Endothelial cell of umbilical vein (primary cell): ENCODE data around the gene F3. TPM values are rescaled to one million over a fixed set of nuclear protein-coding genes. Genes with fewer than 3 reads are reported as not detected.

ENCODE experiments used
- BruUV-seq: library from RNA; stranded (reverse); fragments of 400-500 nt; replicated peaks from 2 replicates; lab custom pipeline; 2021; lab: Mats Ljungman, UMichigan
- CTCF ChIA-PET: fragments of 300-600, 350-600 bp; sonication (Branson Sonifier 250); formaldehyde crosslinking; loops from one replicate; lab custom pipeline; 2021; ENCODE audit warnings: antibody characterized with exemption, inconsistent platforms; lab: Charles Lee
- POLR2A ChIA-PET: fragments of 300-600, 350-600 bp; sonication (Branson Sonifier 250); formaldehyde crosslinking; loops from one replicate; lab custom pipeline; 2021; ENCODE audit warnings: antibody characterized with exemption, inconsistent platforms; lab: Charles Lee
- DNase-seq: peaks from one replicate; pipeline ENCODE4 v3.0.0-alpha.2; 2011; ENCODE audit warnings: low read depth, low spot score
- FAIRE-seq: peaks from 2 replicates; lab custom pipeline; 2011; peaks lifted over from hg19 to GRCh38; lab: Jason Lieb, UNC
- H2AFZ ChIP-seq: 2 replicates; pipeline ENCODE4 v1.6.0; 2012; ENCODE audit warnings: low read depth, low read length, control low read depth, inconsistent platforms
- H3K27ac ChIP-seq: 2 replicates; pipeline ENCODE4 v1.5.1; 2011; ENCODE audit warnings: low read depth, mild to moderate bottlenecking, control low read depth, low read length, moderate library complexity; ENCODE audit not compliant: insufficient read depth
- H3K27me3 ChIP-seq, 2 experiments: 2 replicates each; pipeline versions ENCODE4 v1.6.0 to v1.6.1; 2011; ENCODE audit warnings: low read length in 2 of 2, mixed read lengths in 1 of 2; ENCODE audit not compliant: control insufficient read depth in 2 of 2, insufficient read depth in 2 of 2
- H3K36me3 ChIP-seq, 2 experiments: 2 replicates in 1 of 2; 3 replicates in 1 of 2; pipeline ENCODE4 v1.5.1; 2011; ENCODE audit warnings: low read length in 2 of 2, mild to moderate bottlenecking in 1 of 2, moderate library complexity in 1 of 2; ENCODE audit not compliant: control insufficient read depth in 2 of 2, insufficient read depth in 2 of 2; ENCODE audit errors: extremely low read depth in 1 of 2
- H3K4me1 ChIP-seq: 3 replicates; pipeline ENCODE4 v1.5.1; 2011; ENCODE audit warnings: mild to moderate bottlenecking, low read length; ENCODE audit not compliant: control insufficient read depth, insufficient read depth; ENCODE audit errors: extremely low read depth
- H3K4me2 ChIP-seq: 2 replicates; pipeline ENCODE4 v1.6.1; 2011; ENCODE audit warnings: low read length, control low read depth, mixed read lengths; ENCODE audit not compliant: insufficient read depth
- H3K4me3 ChIP-seq, 3 experiments: fragments of 200-600 bp in 1 of 3; sonication (generic), shearing (Covaris generic) in 1 of 3; replicated peaks in 1 of 3; 2 replicates each; pipeline ENCODE4 v1.5.1; 2011 to 2016; ENCODE audit warnings: control low read depth in 3 of 3, low read length in 3 of 3, mild to moderate bottlenecking in 2 of 3, inconsistent platforms in 1 of 3, low read depth in 1 of 3, moderate library complexity in 1 of 3; ENCODE audit not compliant: insufficient read depth in 1 of 3
- H3K79me2 ChIP-seq: 2 replicates; pipeline ENCODE4 v1.6.0; 2012; ENCODE audit warnings: low read length, inconsistent platforms; ENCODE audit not compliant: control insufficient read depth, insufficient read depth
- H3K9ac ChIP-seq: replicated peaks from 2 replicates; pipeline ENCODE3; 2011; ENCODE audit warnings: low read length, control low read depth; ENCODE audit not compliant: insufficient read depth; ENCODE audit errors: extremely low read depth
- H3K9me1 ChIP-seq: replicated peaks from 3 replicates; pipeline ENCODE4 v1.6.0; 2011; ENCODE audit warnings: mild to moderate bottlenecking, low read length; ENCODE audit not compliant: control insufficient read depth, insufficient read depth; ENCODE audit errors: extremely low read depth
- H3K9me3 ChIP-seq: replicated peaks from 2 replicates; pipeline ENCODE4 v1.5.1; 2012; ENCODE audit warnings: low read length, inconsistent platforms; ENCODE audit not compliant: control insufficient read depth, insufficient read depth
- H4K20me1 ChIP-seq: replicated peaks from 2 replicates; pipeline ENCODE3; 2011; ENCODE audit warnings: mild to moderate bottlenecking, low read length; ENCODE audit not compliant: control insufficient read depth, insufficient read depth; ENCODE audit errors: extremely low read depth
- CTCF ChIP-seq, 2 donors: IDR thresholded peaks; 1 replicate in 1 of 2; 2 replicates in 1 of 2; pipeline ENCODE4 v1.5.1; 2011; ENCODE audit warnings: low read length in 2 of 2, mild to moderate bottlenecking in 2 of 2, moderate library complexity in 2 of 2, control low read depth in 1 of 2, inconsistent platforms in 1 of 2, low read depth in 1 of 2; ENCODE audit not compliant: insufficient read depth in 1 of 2; ENCODE audit errors: extremely low read depth in 1 of 2
- EZH2 ChIP-seq: IDR thresholded peaks from 2 replicates; pipeline ENCODE4 v1.6.1; 2012; ENCODE audit warnings: borderline replicate concordance, low read depth, mild to moderate bottlenecking, moderate library complexity, low read length, inconsistent platforms; ENCODE audit not compliant: severe bottlenecking
- FOS ChIP-seq: IDR thresholded peaks from 2 replicates; pipeline ENCODE4 v1.6.1; 2011; ENCODE audit warnings: mild to moderate bottlenecking, low read length, moderate library complexity, borderline replicate concordance; ENCODE audit not compliant: insufficient read depth
- GATA2 ChIP-seq: IDR thresholded peaks from 2 replicates; pipeline ENCODE4 v1.7.0; 2011; ENCODE audit warnings: low read depth, mild to moderate bottlenecking, moderate library complexity, mixed read lengths, low read length; ENCODE audit not compliant: insufficient read length, insufficient read depth
- JUN ChIP-seq: IDR thresholded peaks from 2 replicates; pipeline ENCODE4 v1.6.1; 2011; ENCODE audit warnings: borderline replicate concordance, low read depth; ENCODE audit not compliant: insufficient read length, insufficient read depth
- MYC ChIP-seq: IDR thresholded peaks from one replicate; pipeline ENCODE4 v1.6.1; 2011; ENCODE audit warnings: mild to moderate bottlenecking, low read depth, low read length
- POLR2A ChIP-seq: IDR thresholded peaks from 2 replicates; pipeline ENCODE4 v1.6.1; 2012; ENCODE audit warnings: low read depth, mild to moderate bottlenecking, control low read depth, low read length
- POLR2AphosphoS5 ChIP-seq: IDR thresholded peaks from 2 replicates; pipeline ENCODE4 v1.6.1; 2012; ENCODE audit warnings: low read depth, mild to moderate bottlenecking, control low read depth, low read length, moderate library complexity; ENCODE audit not compliant: insufficient read depth
- dilution Hi-C: fragments of 300-500 bp; cut with MboI; formaldehyde crosslinking; loops from one replicate; pipeline ENCODE4 v1.15.0; 2019; ENCODE audit warnings: low sequenced_read_pairs; ENCODE audit not compliant: extremely low pct_ligation_motif_present
- intact Hi-C: fragments of 100-400 bp; cut with micrococcal nuclease; formaldehyde crosslinking; loops from one replicate; pipeline ENCODE4 v1.10.0; 2022
- polyA plus RNA-seq, 4 experiments: library from polyadenylated mRNA; depleted of rRNA in 3 of 4; stranded (reverse) in 3 of 4; unstranded in 1 of 4; fragments of >200 nt; gene quantifications; 2 replicates each; pipeline versions ENCODE4 v1.2.1 to v1.2.3, GENCODE V29; 2011 to 2012; ENCODE audit warnings: missing spikeins in 1 of 4
- total RNA-seq: library from RNA; stranded (reverse); gene quantifications from 2 replicates; pipeline ENCODE4 v1.2.3, GENCODE V29; 2021
- TF ChIP-seq, protein P1 (sequence below): IDR thresholded peaks from 2 replicates; pipeline ENCODE4 v1.6.1; 2011; ENCODE audit not compliant: insufficient read depth, insufficient read length

F3 gene
- total and polyA plus RNA-seq, 2 donors (not counting 3 experiments of a cell fraction or from before 2014, with no cell fraction given), result 1.2 to 2.3 TPM

GRCh38 chr1:94580367-94581115 lies 39.0 kb upstream of the F3 start:
- DNase-seq, result no peak
- Histone ChIP-seq H3K79me2 (no peaks in the 10 kb centered on the region), H4K20me1 (no peaks in the 10 kb centered on the region), H3K9ac (no peak overlapping the region), H3K27me3 (peaks cover 8 to 10% of the 10 kb centered on the region in 2 experiments), H3K4me1 (no peaks in the 10 kb centered on the region), H3K9me1 (no peaks in the 10 kb centered on the region), H3K9me3 (no peaks in the 10 kb centered on the region), H2AFZ (no peak overlapping the region), H3K4me3 (no peak overlapping the region), H3K27ac (no peak overlapping the region), H3K36me3 (no peaks in the 10 kb centered on the region), H3K4me2 (no peak overlapping the region)
- POLR2A ChIA-PET, result no interaction called here
- TF ChIP-seq FOS, result no peak
- TF ChIP-seq EZH2, result no peak
- TF ChIP-seq POLR2A, result no peak
- TF ChIP-seq MYC, result no peak
- no peak for TF ChIP-seq GATA2
- TF ChIP-seq, protein P1, sequence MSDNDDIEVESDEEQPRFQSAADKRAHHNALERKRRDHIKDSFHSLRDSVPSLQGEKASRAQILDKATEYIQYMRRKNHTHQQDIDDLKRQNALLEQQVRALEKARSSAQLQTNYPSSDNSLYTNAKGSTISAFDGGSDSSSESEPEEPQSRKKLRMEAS, result no peak
- intact Hi-C loops, result no loop called here
- dilution Hi-C loops, result no loop called here
- no peak for FAIRE-seq
- CTCF ChIA-PET, result interaction anchor here (0.7 kb wide), 1 partner anchor 9 kb away, joined by 6 read pairs; no protein-coding TSS in a partner anchor
- no TSS peak for BruUV-seq

DNA sequence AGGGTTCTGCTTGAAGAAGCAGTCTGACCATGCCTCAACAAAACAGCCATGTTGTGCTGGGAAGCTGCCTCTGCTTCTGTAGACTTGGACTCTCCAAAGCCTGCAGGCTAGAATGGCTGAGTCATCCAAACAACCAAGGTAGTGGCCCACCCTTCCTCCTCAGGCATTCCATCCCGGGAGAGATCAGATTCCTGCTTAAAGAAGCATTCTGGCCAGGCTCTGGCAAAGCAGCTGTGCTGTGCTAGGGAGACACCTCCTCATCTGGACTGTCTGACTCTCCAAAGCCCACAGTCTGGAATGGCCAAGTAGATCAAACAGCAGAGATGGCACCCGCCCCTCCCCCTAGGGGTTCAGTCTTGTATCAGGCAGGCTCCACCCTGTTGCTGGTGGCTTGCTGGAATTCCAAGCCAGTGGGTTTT lies 38.3 kb upstream of the F3 start:
- H3K4me1 ChIP-seq, result no peaks in the 10 kb centered on the region
- dilution Hi-C loops (no loop called here), intact Hi-C loops (no loop called here)
- H3K4me2 ChIP-seq, result no peak overlapping the region
- H4K20me1 ChIP-seq, result no peaks in the 10 kb centered on the region
- no peaks in the 10 kb centered on the region for H3K9me3 ChIP-seq
- no peak overlapping the region for H3K4me3 ChIP-seq
- POLR2A ChIA-PET, result no interaction called here
- H2AFZ ChIP-seq, result no peak overlapping the region
- no peaks in the 10 kb centered on the region for H3K36me3 ChIP-seq
- no peak for DNase-seq
- BruUV-seq, result no TSS peak
- no peak overlapping the region for H3K27ac ChIP-seq
- H3K9me1 ChIP-seq, result no peaks in the 10 kb centered on the region
- H3K9ac ChIP-seq, result no peak overlapping the region
- CTCF ChIA-PET, result no interaction called here
- TF ChIP-seq, protein P1, result no peak
- TF ChIP-seq GATA2 (no peak), EZH2 (no peak), JUN (no peak), CTCF (IDR thresholded peaks at IDR 0.05; ENCODE audit: extremely low read depth in 1 of 2, insufficient read depth in 1 of 2, low read depth in 1 of 2, low read length in 2 of 2) (no peak), MYC (no peak), POLR2A (no peak), FOS (no peak), POLR2AphosphoS5 (no peak)
- peaks cover 7 to 8% of the 10 kb centered on the region in 2 experiments for H3K27me3 ChIP-seq
- no peaks in the 10 kb centered on the region for H3K79me2 ChIP-seq
- no peak for FAIRE-seq
